Upper lobe of left lung (tissue), 4 donors: ENCODE results near the gene RAI1.

Source experiments
- CTCF ChIP-seq, 6 experiments: fragments of 450-650 bp in 4 of 6; fragments of 200-600 bp in 2 of 6; sonication (generic) in 2 of 6; IDR thresholded peaks; one replicate each; pipeline ENCODE4 v1.5.1; 2016 to 2019; ENCODE audit warnings: antibody characterized with exemption in 6 of 6
- POLR2AphosphoS5 ChIP-seq, 2 donors: sonication (generic); formaldehyde crosslinking; IDR thresholded peaks; one replicate each; pipeline ENCODE4 v1.5.1; 2017; ENCODE audit warnings: antibody characterized with exemption in 2 of 2

- TF ChIP-seq POLR2AphosphoS5 (IDR thresholded peaks at IDR 0.05), result no peak
- no peak for TF ChIP-seq CTCF (IDR thresholded peaks at IDR 0.05)
Measured at GRCh38 chr17:17636272-17636885, 44.9 kb upstream of the RAI1 start.
